NCI-H2107 treated with DMSO at 0.1 percent for 48 hours (cell line): ENCODE results near the gene FBXO40.

Experiments used
- DNase-seq: peaks from one replicate; lab custom pipeline; 2025; ENCODE audit not compliant: unreplicated experiment; lab: John Stamatoyannopoulos, UW

The FBXO40 gene

DNA sequence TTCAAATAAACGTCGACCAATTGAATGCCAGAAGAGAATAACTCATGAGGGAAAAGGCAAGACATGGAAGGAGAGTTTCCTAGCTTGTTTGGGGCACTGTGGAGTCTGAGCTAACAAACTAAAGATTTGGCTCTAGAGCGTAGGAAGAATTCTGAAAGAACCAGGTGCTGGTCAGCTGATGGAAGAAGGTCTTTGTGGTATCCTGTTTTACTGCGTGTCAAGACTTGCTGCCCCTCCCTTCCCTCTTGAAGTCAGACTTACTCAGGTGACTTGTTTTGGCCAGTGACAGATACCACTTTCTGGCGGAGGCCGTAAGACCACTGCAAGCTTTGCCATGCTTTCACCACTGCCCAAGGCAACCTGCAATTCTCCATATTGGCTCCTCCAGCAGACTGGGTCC, 68.2 kb downstream of the FBXO40 start:
- DNase-seq, result no peak

GRCh38 chr3:121662742-121663141, 69.6 kb downstream of the FBXO40 start:
- DNase-seq, result no peak

DNA sequence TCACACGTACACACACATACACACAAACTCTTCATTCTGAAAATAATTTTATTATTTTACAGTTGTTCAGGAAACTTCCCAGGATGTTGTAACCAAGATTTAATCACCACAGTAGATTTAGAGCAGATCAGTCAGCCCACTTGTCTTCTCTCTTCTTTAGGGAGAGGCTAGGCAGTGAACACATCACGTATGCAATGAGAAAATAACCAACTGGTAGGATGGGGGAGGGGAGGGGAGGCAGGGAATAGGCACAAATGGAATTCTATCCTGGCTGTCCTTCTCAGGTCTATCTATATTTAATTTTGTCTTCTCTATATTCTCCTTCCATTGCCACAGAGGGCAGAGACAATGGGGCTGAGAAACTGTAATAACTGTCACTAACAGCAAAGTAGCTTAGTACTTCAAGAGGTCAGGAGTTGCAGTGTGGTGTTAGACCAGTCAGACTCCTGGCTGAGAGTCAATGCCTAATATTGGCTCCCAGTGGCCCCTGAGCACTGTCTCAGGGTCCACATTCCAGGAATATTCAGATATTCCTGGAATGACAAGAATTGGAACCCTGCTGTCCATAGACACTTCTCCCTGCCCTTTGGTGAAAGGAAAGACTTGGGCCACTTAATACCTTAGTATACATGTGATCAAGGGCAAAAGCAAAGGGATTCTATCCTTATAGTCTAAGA, 70.1 kb downstream of the FBXO40 start:
- DNase-seq, result no peak

GRCh38 chr3:121665488-121665887, 72.3 kb downstream of the FBXO40 start:
- no peak for DNase-seq

- no peak for DNase-seq
Measured at GRCh38 chr3:121667333-121667732, 74.2 kb downstream of the FBXO40 start.

GRCh38 chr3:121670676-121671075, 77.5 kb downstream of the FBXO40 start:
- no peak for DNase-seq

GRCh38 chr3:121677141-121677540, 84.0 kb downstream of the FBXO40 start:
- DNase-seq, result no peak
